ENCODE measurements around the gene PHLDA3.

The PHLDA3 gene

GRCh38 chr1:201483373-201483949, 14.5 kb upstream of the PHLDA3 start:
- H3K27me3 ChIP-seq (ENCODE audit: control insufficient read depth in 1 of 2, insufficient read depth in 1 of 2, low read length in 2 of 2) = no peaks in the 10 kb centered on the region
- peaks cover 18% of the 10 kb centered on the region for H3K4me1 ChIP-seq (ENCODE audit: control insufficient read depth, insufficient read depth, low read depth, low read length)
- H3K9me3 ChIP-seq (ENCODE audit: control insufficient read depth, low read length) = no peaks in the 10 kb centered on the region
- H2AK5ac ChIP-seq (ENCODE audit: low read length, severe bottlenecking) = peak overlapping the region; percentile 51
- DNase-seq = no peak
- no peak overlapping the region for H2BK12ac ChIP-seq (ENCODE audit: low read length in 2 of 2)
- H3K27ac ChIP-seq (ENCODE audit: low read length, poor library complexity, severe bottlenecking) = no peak overlapping the region
- H4K91ac ChIP-seq (ENCODE audit: low read length) = no peak overlapping the region
- no peak overlapping the region for H3K4ac ChIP-seq (ENCODE audit: low read depth in 1 of 2, low read length in 2 of 2)
- H3K4me2 ChIP-seq (ENCODE audit: low read length, poor library complexity, severe bottlenecking) = no peak overlapping the region
- H3K14ac ChIP-seq (ENCODE audit: low read length in 2 of 2) = no peak overlapping the region
- H2BK15ac ChIP-seq (ENCODE audit: low read depth, poor library complexity, severe bottlenecking) = no peak overlapping the region
- WGBS = 98% methylated on average over 3 of the region's 4 CpGs
- H4K8ac ChIP-seq (ENCODE audit: low read length) = no peak overlapping the region
- H3K23ac ChIP-seq (ENCODE audit: low read length in 2 of 2) = no peak overlapping the region
- H3K4me3 ChIP-seq (ENCODE audit: insufficient read depth in 1 of 2, low read depth in 1 of 2, low read length in 2 of 2) = no peak overlapping the region
- no peak overlapping the region for H2BK120ac ChIP-seq (ENCODE audit: low read depth, low read length)
- H3K36me3 ChIP-seq (ENCODE audit: control insufficient read depth in 1 of 2, insufficient read depth in 2 of 2, low read depth in 1 of 2, low read length in 2 of 2) = peaks cover 0 to 43% of the 10 kb centered on the region in 2 experiments
- H3K18ac ChIP-seq (ENCODE audit: low read depth in 1 of 2, low read length in 2 of 2) = no peak overlapping the region
- no peak overlapping the region for H2BK5ac ChIP-seq (ENCODE audit: low read depth, low read length, poor library complexity, severe bottlenecking)
- no peak overlapping the region for H2AFZ ChIP-seq (ENCODE audit: low read depth, low read length)
- H3K79me1 ChIP-seq (replicated peaks; ENCODE audit: low read length, poor library complexity, severe bottlenecking) = no peaks in the 10 kb centered on the region
- no peak overlapping the region for H3K9ac ChIP-seq (ENCODE audit: low read length)

GRCh38 chr1:201482755-201483154, 13.8 kb upstream of the PHLDA3 start:
- Histone ChIP-seq H4K8ac (ENCODE audit: low read length) (no peak overlapping the region), H3K23ac (ENCODE audit: low read length in 2 of 2) (no peak overlapping the region), H3K9ac (ENCODE audit: low read length) (peak overlapping the region; percentile 80), H2AFZ (ENCODE audit: low read depth, low read length) (no peak overlapping the region), H2BK15ac (ENCODE audit: low read depth, poor library complexity, severe bottlenecking) (no peak overlapping the region), H2BK12ac (ENCODE audit: low read length in 2 of 2) (no peak overlapping the region), H3K36me3 (ENCODE audit: control insufficient read depth in 1 of 2, insufficient read depth in 2 of 2, low read depth in 1 of 2, low read length in 2 of 2) (peaks cover 0 to 43% of the 10 kb centered on the region in 2 experiments), H4K91ac (ENCODE audit: low read length) (no peak overlapping the region), H2BK5ac (ENCODE audit: low read depth, low read length, poor library complexity, severe bottlenecking) (no peak overlapping the region), H3K4me1 (ENCODE audit: control insufficient read depth, insufficient read depth, low read depth, low read length) (peaks cover 18% of the 10 kb centered on the region), H3K18ac (ENCODE audit: low read depth in 1 of 2, low read length in 2 of 2) (no peak overlapping the region), H3K9me3 (ENCODE audit: control insufficient read depth, low read length) (no peaks in the 10 kb centered on the region), H2AK5ac (ENCODE audit: low read length, severe bottlenecking) (peak overlapping the region; percentile 41), H3K14ac (ENCODE audit: low read length in 2 of 2) (no peak overlapping the region), H3K4me3 (ENCODE audit: insufficient read depth in 1 of 2, low read depth in 1 of 2, low read length in 2 of 2) (no peak overlapping the region), H3K4me2 (ENCODE audit: low read length, poor library complexity, severe bottlenecking) (no peak overlapping the region), H3K27me3 (ENCODE audit: control insufficient read depth in 1 of 2, insufficient read depth in 1 of 2, low read length in 2 of 2) (no peaks in the 10 kb centered on the region), H3K79me1 (replicated peaks; ENCODE audit: low read length, poor library complexity, severe bottlenecking) (no peaks in the 10 kb centered on the region), H3K27ac (ENCODE audit: low read length, poor library complexity, severe bottlenecking) (no peak overlapping the region), H3K4ac (ENCODE audit: low read depth in 1 of 2, low read length in 2 of 2) (no peak overlapping the region), H2BK120ac (ENCODE audit: low read depth, low read length) (no peak overlapping the region)
- DNase-seq = no peak
- WGBS = 85% methylated on average over 4 of the region's 5 CpGs

DNA sequence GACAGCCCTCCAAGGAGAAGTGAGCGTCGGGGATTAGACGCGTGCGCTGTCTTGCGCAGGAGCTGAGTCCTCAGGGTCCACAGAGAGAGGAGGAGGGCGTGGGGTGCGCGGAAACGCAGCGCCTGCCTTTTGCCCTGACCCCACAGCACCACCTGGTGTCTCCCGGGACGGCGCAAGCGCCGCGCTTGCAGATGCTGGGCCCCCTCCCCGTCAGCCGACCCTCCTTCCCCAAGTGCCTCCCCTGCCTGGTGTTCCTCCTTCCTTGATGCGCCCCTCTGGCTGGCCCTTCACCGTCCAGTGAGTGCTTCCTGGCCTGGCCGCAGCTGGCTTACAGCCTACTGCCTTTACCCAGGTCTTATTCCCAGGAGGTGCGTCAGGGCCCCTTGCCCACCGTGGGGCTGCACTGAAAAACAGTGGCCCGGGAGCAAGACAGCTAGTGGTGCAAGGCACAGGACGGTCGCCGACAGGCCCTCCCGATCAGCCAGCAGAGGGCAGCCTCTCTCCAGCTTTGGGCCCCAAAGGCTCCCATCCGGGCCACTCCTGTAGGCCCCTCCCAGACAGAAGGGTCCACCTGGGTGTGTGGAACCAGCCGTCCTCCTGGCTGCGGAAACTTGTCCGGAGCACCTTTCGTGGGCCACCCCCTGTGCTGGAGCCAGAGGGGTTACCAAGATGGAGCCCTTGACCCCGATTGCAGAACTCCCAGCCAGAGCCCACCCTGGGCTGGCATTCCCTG, 12.9 kb upstream of the PHLDA3 start:
- H3K4me1 ChIP-seq (ENCODE audit: control insufficient read depth, insufficient read depth, low read depth, low read length) = peaks cover 18% of the 10 kb centered on the region
- WGBS = 3% methylated on average over 35 of the region's 35 CpGs
- no peak overlapping the region for H3K27ac ChIP-seq (ENCODE audit: low read length, poor library complexity, severe bottlenecking)
- DNase-seq = peak; percentile 84
- no peaks in the 10 kb centered on the region for H3K9me3 ChIP-seq (ENCODE audit: control insufficient read depth, low read length)
- no peak overlapping the region for H2BK120ac ChIP-seq (ENCODE audit: low read depth, low read length)
- no peak overlapping the region for H2BK5ac ChIP-seq (ENCODE audit: low read depth, low read length, poor library complexity, severe bottlenecking)
- H3K14ac ChIP-seq (ENCODE audit: low read length in 2 of 2) = peak overlapping the region in 1 of 2 experiments; percentile 67
- H4K91ac ChIP-seq (ENCODE audit: low read length) = peak overlapping the region; percentile 15
- H3K27me3 ChIP-seq (ENCODE audit: control insufficient read depth in 1 of 2, insufficient read depth in 1 of 2, low read length in 2 of 2) = no peaks in the 10 kb centered on the region
- H2AK5ac ChIP-seq (ENCODE audit: low read length, severe bottlenecking) = no peak overlapping the region
- H3K4me2 ChIP-seq (ENCODE audit: low read length, poor library complexity, severe bottlenecking) = peak overlapping the region; percentile 48
- no peak overlapping the region for H2BK15ac ChIP-seq (ENCODE audit: low read depth, poor library complexity, severe bottlenecking)
- H3K36me3 ChIP-seq (ENCODE audit: control insufficient read depth in 1 of 2, insufficient read depth in 2 of 2, low read depth in 1 of 2, low read length in 2 of 2) = peaks cover 0 to 36% of the 10 kb centered on the region in 2 experiments
- H3K18ac ChIP-seq (ENCODE audit: low read depth in 1 of 2, low read length in 2 of 2) = peak overlapping the region; percentile 1 to 94
- H2BK12ac ChIP-seq (ENCODE audit: low read length in 2 of 2) = peak overlapping the region in 1 of 2 experiments; percentile 90
- peak overlapping the region; percentile 65 for H4K8ac ChIP-seq (ENCODE audit: low read length)
- H3K23ac ChIP-seq (ENCODE audit: low read length in 2 of 2) = peak overlapping the region in 1 of 2 experiments; percentile 27
- H3K9ac ChIP-seq (ENCODE audit: low read length) = peak overlapping the region; percentile 80
- peak overlapping the region; percentile 23 to 67 for H3K4me3 ChIP-seq (ENCODE audit: insufficient read depth in 1 of 2, low read depth in 1 of 2, low read length in 2 of 2)
- peak overlapping the region in 1 of 2 experiments; percentile 69 for H3K4ac ChIP-seq (ENCODE audit: low read depth in 1 of 2, low read length in 2 of 2)
- H2AFZ ChIP-seq (ENCODE audit: low read depth, low read length) = peak overlapping the region; percentile 58
- H3K79me1 ChIP-seq (replicated peaks; ENCODE audit: low read length, poor library complexity, severe bottlenecking) = no peaks in the 10 kb centered on the region

GRCh38 chr1:201481004-201481380, 12.0 kb upstream of the PHLDA3 start:
- no peak overlapping the region for H2BK15ac ChIP-seq (ENCODE audit: low read depth, poor library complexity, severe bottlenecking)
- H3K79me1 ChIP-seq (replicated peaks; ENCODE audit: low read length, poor library complexity, severe bottlenecking) = no peaks in the 10 kb centered on the region
- H2BK120ac ChIP-seq (ENCODE audit: low read depth, low read length) = peak overlapping the region; percentile 25
- no peak overlapping the region for H3K4ac ChIP-seq (ENCODE audit: low read depth in 1 of 2, low read length in 2 of 2)
- peaks cover 0 to 27% of the 10 kb centered on the region in 2 experiments for H3K36me3 ChIP-seq (ENCODE audit: control insufficient read depth in 1 of 2, insufficient read depth in 2 of 2, low read depth in 1 of 2, low read length in 2 of 2)
- H4K91ac ChIP-seq (ENCODE audit: low read length) = no peak overlapping the region
- H3K9me3 ChIP-seq (ENCODE audit: control insufficient read depth, low read length) = no peaks in the 10 kb centered on the region
- H3K27ac ChIP-seq (ENCODE audit: low read length, poor library complexity, severe bottlenecking) = no peak overlapping the region
- DNase-seq = no peak
- H4K8ac ChIP-seq (ENCODE audit: low read length) = no peak overlapping the region
- peak overlapping the region; percentile 25 to 28 for H3K18ac ChIP-seq (ENCODE audit: low read depth in 1 of 2, low read length in 2 of 2)
- peak overlapping the region; percentile 14 to 67 for H3K4me3 ChIP-seq (ENCODE audit: insufficient read depth in 1 of 2, low read depth in 1 of 2, low read length in 2 of 2)
- WGBS = 8% methylated on average over 17 of the region's 17 CpGs
- H3K9ac ChIP-seq (ENCODE audit: low read length) = peak overlapping the region; percentile 80
- H3K14ac ChIP-seq (ENCODE audit: low read length in 2 of 2) = no peak overlapping the region
- peak overlapping the region; percentile 58 for H3K4me2 ChIP-seq (ENCODE audit: low read length, poor library complexity, severe bottlenecking)
- no peaks in the 10 kb centered on the region for H3K27me3 ChIP-seq (ENCODE audit: control insufficient read depth in 1 of 2, insufficient read depth in 1 of 2, low read length in 2 of 2)
- H2AFZ ChIP-seq (ENCODE audit: low read depth, low read length) = no peak overlapping the region
- H2BK5ac ChIP-seq (ENCODE audit: low read depth, low read length, poor library complexity, severe bottlenecking) = no peak overlapping the region
- no peak overlapping the region for H3K23ac ChIP-seq (ENCODE audit: low read length in 2 of 2)
- H3K4me1 ChIP-seq (ENCODE audit: control insufficient read depth, insufficient read depth, low read depth, low read length) = peaks cover 22% of the 10 kb centered on the region
- no peak overlapping the region for H2AK5ac ChIP-seq (ENCODE audit: low read length, severe bottlenecking)
- peak overlapping the region in 1 of 2 experiments; percentile 32 for H2BK12ac ChIP-seq (ENCODE audit: low read length in 2 of 2)
